ENCODE data around the gene LCT. TPM values are rescaled to one million over a fixed set of nuclear protein-coding genes. Genes with fewer than 3 reads are reported as not detected.

LCT gene
- total RNA-seq, 1 experiment from 2014 or later: 0.04 TPM

- Histone ChIP-seq H3T11ph (ENCODE audit: low read length) (no peak within 1 kb of the TSS), H3K9ac (ENCODE audit: extremely low read depth, insufficient read length, low read length) (peak within 1 kb of the TSS; percentile 88), H3K56ac (ENCODE audit: insufficient read length, low read depth, low read length) (peak within 1 kb of the TSS; percentile 13), H2BK5ac (ENCODE audit: insufficient read length, low read length) (no peak within 1 kb of the TSS), H2BK12ac (ENCODE audit: insufficient read length, low read depth, low read length) (no peak within 1 kb of the TSS), H3K14ac (ENCODE audit: insufficient read depth, low read length) (peak within 1 kb of the TSS; percentile 80), H2AFZ (ENCODE audit: low read length) (no peak within 1 kb of the TSS), H3K4me2 (ENCODE audit: insufficient read depth, insufficient read length, low read length) (peak within 1 kb of the TSS; percentile 68), H2BK120ac (ENCODE audit: low read depth, low read length, poor library complexity, severe bottlenecking) (no peak within 1 kb of the TSS), H3K9me3 (ENCODE audit: control insufficient read depth, low read depth, low read length) (no peaks in the 10 kb centered on the region), H3K4me1 (ENCODE audit: insufficient read depth, low read length) (no peaks in the 10 kb centered on the region), H3K23ac (ENCODE audit: insufficient read length, low read depth, low read length) (no peak within 1 kb of the TSS), H3K79me1 (ENCODE audit: insufficient read depth, low read depth, low read length, poor library complexity, severe bottlenecking) (no peaks in the 10 kb centered on the region), H2AK5ac (ENCODE audit: insufficient read length, low read length) (no peak within 1 kb of the TSS), H3K23me2 (ENCODE audit: insufficient read length, low read depth, low read length, poor library complexity, severe bottlenecking) (no peaks in the 10 kb centered on the region), H2BK20ac (ENCODE audit: low read depth, low read length, poor library complexity, severe bottlenecking) (no peak within 1 kb of the TSS), H2BK15ac (ENCODE audit: low read depth, low read length) (no peak within 1 kb of the TSS), H3K4ac (ENCODE audit: low read depth, low read length) (no peak within 1 kb of the TSS), H4K8ac (replicated peaks; ENCODE audit: insufficient read length, low read depth, low read length) (no peak within 1 kb of the TSS), H3K79me2 (ENCODE audit: insufficient read depth, low read length) (peaks cover 15% of the 10 kb centered on the region; the same call in 1 of the 2 replicates), H3K27me3 (ENCODE audit: insufficient read depth, low read length) (no peaks in the 10 kb centered on the region), H3K18ac (ENCODE audit: insufficient read length, low read depth, low read length) (peak within 1 kb of the TSS; percentile 25), H4K20me1 (ENCODE audit: control insufficient read depth, insufficient read depth, insufficient read length) (no peaks in the 10 kb centered on the region), H4K5ac (ENCODE audit: insufficient read length, low read depth, low read length) (peak within 1 kb of the TSS; percentile 8), H4K91ac (ENCODE audit: insufficient read length, low read depth, low read length) (peak within 1 kb of the TSS; percentile 51), H3K27ac (ENCODE audit: insufficient read length, low read depth, low read length) (peak within 1 kb of the TSS; percentile 75)
- TF ChIP-seq, protein P1, sequence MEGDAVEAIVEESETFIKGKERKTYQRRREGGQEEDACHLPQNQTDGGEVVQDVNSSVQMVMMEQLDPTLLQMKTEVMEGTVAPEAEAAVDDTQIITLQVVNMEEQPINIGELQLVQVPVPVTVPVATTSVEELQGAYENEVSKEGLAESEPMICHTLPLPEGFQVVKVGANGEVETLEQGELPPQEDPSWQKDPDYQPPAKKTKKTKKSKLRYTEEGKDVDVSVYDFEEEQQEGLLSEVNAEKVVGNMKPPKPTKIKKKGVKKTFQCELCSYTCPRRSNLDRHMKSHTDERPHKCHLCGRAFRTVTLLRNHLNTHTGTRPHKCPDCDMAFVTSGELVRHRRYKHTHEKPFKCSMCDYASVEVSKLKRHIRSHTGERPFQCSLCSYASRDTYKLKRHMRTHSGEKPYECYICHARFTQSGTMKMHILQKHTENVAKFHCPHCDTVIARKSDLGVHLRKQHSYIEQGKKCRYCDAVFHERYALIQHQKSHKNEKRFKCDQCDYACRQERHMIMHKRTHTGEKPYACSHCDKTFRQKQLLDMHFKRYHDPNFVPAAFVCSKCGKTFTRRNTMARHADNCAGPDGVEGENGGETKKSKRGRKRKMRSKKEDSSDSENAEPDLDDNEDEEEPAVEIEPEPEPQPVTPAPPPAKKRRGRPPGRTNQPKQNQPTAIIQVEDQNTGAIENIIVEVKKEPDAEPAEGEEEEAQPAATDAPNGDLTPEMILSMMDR (conservative IDR thresholded peaks at IDR 0.05): peak; percentile 85
- peak within 1 kb of the TSS; percentile 91 to 99 (median 96) for H3K27ac Mint-ChIP-seq
- peak within 1 kb of the TSS; percentile 95 to 98 for H3K4me3 Mint-ChIP-seq
- no peaks in the 10 kb centered on the region; a peak in 1 of 5 replicates for H3K9me3 Mint-ChIP-seq
- H3K4me1 Mint-ChIP-seq: peaks cover 16 to 17% of the 10 kb centered on the region in 2 experiments
- no peaks in the 10 kb centered on the region for H3K27me3 Mint-ChIP-seq (ENCODE audit: low read depth)
- WGBS (ENCODE audit: extremely low coverage, insufficient read length, low lambda C conversion rate): no CpG with 5 or more reads among the region's 93 CpGs
- H3K36me3 Mint-ChIP-seq (ENCODE audit: insufficient read depth in 1 of 3, low read depth in 3 of 3): peaks cover 0 to 3% (median 0%) of the 10 kb centered on the region in 3 experiments; a peak in 3 of 7 replicates
- peak; percentile 99 for DNase-seq
Measured at GRCh38 chr2:135741395-135742324, 95.3 kb downstream of the LCT start, which contains the start of gene UBXN4. Gene UBXN4, plus strand, starts transcription at chr2:135741855. Its CDS starts 75 bp downstream, at chr2:135741930.

Measured in H9 (cell line).